NB4 (cell line): Measurements from ENCODE around the gene COG6.

Source experiments
- DNase-seq: peaks from one replicate; pipeline ENCODE4 v3.0.0; 2010; ENCODE audit warnings: low read depth
- H3K4me3 ChIP-seq: one replicate; pipeline ENCODE4 v1.5.1; 2011; ENCODE audit warnings: mild to moderate bottlenecking, low read depth, low read length, moderate library complexity
- MYC ChIP-seq: IDR thresholded peaks from 2 replicates; pipeline ENCODE4 v1.6.1; 2011; ENCODE audit warnings: low read depth, low read length
- POLR2A ChIP-seq: IDR thresholded peaks from 2 replicates; pipeline ENCODE4 v1.6.1; 2011; ENCODE audit warnings: mild to moderate bottlenecking; ENCODE audit not compliant: insufficient read length; ENCODE audit errors: extremely low read depth
- TF ChIP-seq, protein P1 (sequence below): IDR thresholded peaks from 2 replicates; pipeline ENCODE4 v1.6.1; 2011; ENCODE audit warnings: low read depth, low read length
- TF ChIP-seq, protein P2 (sequence below): IDR thresholded peaks from one replicate; pipeline ENCODE4 v1.5.1; 2012; ENCODE audit warnings: low read depth, low read length

The COG6 gene

DNA sequence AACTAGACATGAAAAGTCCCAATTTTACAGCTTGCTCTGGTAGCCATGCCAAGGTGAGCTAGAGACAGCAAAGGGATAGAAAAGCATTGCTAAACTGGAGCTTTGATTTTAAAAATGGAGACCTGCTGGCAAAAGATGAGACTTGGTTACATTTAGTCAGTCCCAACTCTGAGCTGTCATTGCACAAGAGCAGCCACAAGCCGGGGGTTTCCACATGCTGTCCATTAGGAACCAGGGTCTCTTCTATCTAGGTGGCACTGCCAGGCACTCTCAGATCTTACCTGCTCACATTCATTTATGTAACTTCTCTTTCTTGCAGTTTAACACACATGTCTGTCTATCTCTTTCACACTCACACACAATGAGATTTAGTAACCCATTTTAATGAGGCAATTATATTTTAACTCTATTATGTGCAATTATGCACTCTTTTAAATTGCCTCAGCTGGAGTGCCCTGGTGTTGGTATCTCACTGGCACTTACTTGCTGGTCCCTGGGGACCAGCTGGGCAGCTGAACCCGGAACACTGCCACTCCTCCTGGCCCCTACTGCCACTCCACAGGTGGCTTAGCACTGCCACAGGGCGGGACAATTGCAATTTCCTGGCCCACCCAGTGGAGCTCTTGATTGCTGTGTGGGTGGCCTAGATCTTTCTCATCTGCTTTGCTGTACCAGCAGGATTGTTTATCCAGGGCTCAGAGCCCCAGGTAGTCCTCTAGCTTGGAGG lies 112.5 kb downstream of the COG6 start:
- DNase-seq: peak; percentile 12
- TF ChIP-seq, protein P1, sequence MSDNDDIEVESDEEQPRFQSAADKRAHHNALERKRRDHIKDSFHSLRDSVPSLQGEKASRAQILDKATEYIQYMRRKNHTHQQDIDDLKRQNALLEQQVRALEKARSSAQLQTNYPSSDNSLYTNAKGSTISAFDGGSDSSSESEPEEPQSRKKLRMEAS: no peak
- no peak for TF ChIP-seq MYC
- TF ChIP-seq, protein P2, sequence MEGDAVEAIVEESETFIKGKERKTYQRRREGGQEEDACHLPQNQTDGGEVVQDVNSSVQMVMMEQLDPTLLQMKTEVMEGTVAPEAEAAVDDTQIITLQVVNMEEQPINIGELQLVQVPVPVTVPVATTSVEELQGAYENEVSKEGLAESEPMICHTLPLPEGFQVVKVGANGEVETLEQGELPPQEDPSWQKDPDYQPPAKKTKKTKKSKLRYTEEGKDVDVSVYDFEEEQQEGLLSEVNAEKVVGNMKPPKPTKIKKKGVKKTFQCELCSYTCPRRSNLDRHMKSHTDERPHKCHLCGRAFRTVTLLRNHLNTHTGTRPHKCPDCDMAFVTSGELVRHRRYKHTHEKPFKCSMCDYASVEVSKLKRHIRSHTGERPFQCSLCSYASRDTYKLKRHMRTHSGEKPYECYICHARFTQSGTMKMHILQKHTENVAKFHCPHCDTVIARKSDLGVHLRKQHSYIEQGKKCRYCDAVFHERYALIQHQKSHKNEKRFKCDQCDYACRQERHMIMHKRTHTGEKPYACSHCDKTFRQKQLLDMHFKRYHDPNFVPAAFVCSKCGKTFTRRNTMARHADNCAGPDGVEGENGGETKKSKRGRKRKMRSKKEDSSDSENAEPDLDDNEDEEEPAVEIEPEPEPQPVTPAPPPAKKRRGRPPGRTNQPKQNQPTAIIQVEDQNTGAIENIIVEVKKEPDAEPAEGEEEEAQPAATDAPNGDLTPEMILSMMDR: no peak
- no peak for TF ChIP-seq POLR2A
- no peak overlapping the region for H3K4me3 ChIP-seq

DNA sequence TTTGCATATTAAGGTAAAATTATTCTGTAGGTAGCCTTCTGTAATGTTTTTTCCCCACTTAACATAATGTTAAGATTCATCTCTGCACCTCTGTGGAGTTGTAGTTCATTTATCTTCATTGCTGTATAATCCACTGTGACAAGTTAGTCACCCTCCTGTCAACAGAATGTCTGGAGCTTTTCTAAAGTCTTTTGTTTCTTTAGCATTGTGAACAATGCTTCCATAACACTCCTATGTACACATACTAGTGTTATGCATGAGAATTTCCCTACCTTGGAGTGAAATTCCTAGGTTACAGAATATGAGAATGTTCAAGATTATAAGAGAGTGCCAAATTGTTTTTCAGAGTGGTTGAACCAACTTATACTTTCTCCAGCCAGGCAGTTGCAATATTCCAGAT lies 113.5 kb downstream of the COG6 start:
- DNase-seq: no peak
- TF ChIP-seq MYC (no peak), POLR2A (no peak)
- TF ChIP-seq, protein P1: no peak
- TF ChIP-seq, protein P2: no peak
- no peak overlapping the region for H3K4me3 ChIP-seq

DNA sequence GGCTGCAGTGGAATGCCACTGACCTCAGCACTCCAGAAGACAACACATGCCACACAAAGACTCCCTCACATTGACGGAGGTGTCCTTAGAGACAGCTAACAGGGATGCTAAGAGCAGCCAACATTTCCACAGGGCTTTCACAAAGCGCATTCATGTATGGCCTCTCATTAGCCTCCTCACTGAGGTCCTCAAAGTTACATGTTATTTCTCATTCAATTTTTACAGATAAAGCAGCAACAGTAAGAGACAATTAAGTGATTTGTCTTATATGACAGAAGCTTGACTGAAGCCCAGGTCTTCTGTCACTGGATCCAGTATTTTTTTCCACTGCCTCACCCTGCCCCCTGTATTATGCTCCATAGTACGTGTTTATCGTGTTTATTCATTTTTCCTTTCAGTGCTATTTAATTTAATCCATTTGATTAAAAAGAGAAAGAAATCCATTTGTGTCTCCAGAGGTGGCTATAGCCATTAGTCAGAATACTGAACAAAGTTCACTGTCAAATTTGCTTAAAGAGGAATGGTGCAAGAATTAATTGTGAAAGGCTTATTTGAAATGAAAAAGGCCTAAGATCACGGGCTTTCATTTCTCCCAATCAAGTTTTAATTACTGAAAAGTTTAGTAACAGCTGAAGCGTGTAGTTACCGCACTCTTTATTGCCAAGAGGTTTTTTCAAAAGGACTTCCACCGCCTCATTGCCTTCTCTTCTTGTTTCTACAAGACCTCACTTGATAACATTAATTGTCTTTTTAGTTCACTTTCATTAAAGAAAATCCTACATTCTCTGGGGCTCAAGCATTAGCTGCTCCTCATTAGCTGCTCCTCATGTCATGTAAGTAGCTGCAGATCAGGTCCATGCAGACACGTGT lies 115.0 kb downstream of the COG6 start:
- no peak overlapping the region for H3K4me3 ChIP-seq
- DNase-seq: no peak
- no peak for TF ChIP-seq MYC
- TF ChIP-seq, protein P1: no peak
- TF ChIP-seq POLR2A: no peak
- TF ChIP-seq, protein P2: no peak

DNA sequence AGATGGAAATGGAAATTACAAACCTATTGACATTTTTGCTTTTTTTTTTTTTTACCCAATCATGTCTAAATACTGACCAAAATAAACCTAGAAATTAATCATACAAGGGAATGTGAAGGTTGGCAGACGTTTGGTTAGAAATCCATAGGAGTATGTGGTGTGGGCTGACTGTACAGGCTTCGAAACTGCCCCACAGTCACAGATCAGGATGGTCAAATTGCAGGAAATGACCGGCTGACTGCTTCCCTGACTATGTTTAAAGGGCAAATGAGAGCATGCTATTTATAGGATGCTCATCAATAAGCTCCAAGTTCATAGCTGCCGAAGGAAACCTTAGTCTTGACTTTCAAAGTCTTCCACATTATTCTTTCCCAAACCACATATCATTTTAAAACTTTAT lies 118.4 kb downstream of the COG6 start:
- no peak overlapping the region for H3K4me3 ChIP-seq
- TF ChIP-seq MYC (no peak), POLR2A (no peak)
- TF ChIP-seq, protein P1: no peak
- TF ChIP-seq, protein P2: no peak
- DNase-seq: no peak

DNA sequence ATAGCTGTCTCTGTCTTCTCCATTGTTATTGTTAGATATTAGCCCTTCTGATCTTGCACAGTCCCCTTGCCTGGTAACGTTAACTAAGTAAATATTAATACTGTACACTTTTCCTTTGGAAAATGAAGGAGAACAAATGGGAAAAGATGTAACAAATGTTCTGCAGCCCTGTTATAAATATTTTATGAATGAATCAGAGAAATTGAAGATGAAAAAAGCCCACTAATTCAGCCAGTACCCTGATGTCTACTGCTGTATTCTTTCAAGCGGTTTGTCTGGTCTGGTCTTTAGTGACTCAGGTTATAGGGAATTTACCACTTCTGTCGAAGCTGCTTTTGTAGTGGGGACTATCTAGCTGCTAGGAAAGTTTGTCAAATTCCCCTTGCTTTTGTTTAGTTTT lies 121.0 kb downstream of the COG6 start:
- no peak overlapping the region for H3K4me3 ChIP-seq
- no peak for TF ChIP-seq POLR2A
- TF ChIP-seq, protein P1: no peak
- no peak for TF ChIP-seq MYC
- TF ChIP-seq, protein P2: no peak
- no peak for DNase-seq
